ENCODE data around the gene PRKG1. TPM values are rescaled to one million over a fixed set of nuclear protein-coding genes. Genes with fewer than 3 reads are reported as not detected.

The PRKG1 gene
- total and polyA plus RNA-seq, 2 donors (not counting 1 experiment from before 2014, with no cell fraction given), result 45.8 to 71.8 TPM

DNA sequence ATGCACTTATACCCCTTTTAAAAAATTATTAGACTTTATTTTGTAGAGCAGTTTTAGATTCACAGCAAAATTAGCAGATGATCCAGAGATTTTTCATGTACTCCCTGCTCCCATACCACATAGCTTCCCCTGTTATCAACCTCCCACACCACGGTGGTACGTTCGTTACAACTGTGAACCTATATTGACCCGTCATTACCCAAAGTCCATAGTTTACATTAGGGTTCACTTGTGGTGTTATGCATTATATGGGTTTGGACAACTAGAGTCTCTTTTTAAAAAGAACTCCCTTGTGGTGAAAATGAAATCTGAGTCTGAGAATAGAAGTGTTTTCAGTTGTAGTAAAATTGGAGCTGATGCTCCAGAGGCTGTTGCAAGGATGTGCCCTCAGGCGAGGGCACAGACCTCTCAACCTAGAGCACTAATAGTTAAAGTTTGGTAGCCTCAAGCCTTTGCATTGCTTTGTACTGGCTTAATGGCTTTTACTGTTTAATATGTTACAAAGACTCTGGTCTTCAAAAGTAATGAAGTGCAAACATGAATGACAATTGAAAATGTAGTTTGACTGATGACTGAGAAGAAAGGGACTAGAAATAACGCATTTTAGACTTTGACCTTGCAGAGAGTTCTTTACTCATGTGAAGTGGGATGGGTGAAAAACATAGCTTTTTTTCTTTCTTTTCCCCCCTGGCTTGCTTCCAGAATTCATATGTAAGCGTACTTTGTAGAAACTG lies 655.7 kb downstream of the PRKG1 start:
- peak in 1 of 2 donors; percentile 19 for DNase-seq (ENCODE audit: low read depth in 2 of 2)
- Histone ChIP-seq H3K4me1 (ENCODE audit: control insufficient read depth, extremely low read depth, insufficient read depth, low read length) (no peaks in the 10 kb centered on the region), H4K20me1 (ENCODE audit: control insufficient read depth, extremely low read depth, insufficient read depth, low read length) (no peaks in the 10 kb centered on the region)

GRCh38 chr10:51733057-51733456 lies 658.8 kb downstream of the PRKG1 start:
- H3K79me2 ChIP-seq (ENCODE audit: control insufficient read depth, insufficient read depth, low read length), result no peaks in the 10 kb centered on the region
- no peak overlapping the region for H3K27ac ChIP-seq (ENCODE audit: insufficient read depth, low read length)
- no peak overlapping the region for H3K4me3 ChIP-seq (replicated peaks in 1 of 4; ENCODE audit: control extremely low read depth in 1 of 4, insufficient read depth in 1 of 4, low read depth in 3 of 4, low read length in 4 of 4)
- no peak overlapping the region for H3K9ac ChIP-seq (ENCODE audit: insufficient read depth, low read length)
- H4K20me1 ChIP-seq (ENCODE audit: control insufficient read depth, extremely low read depth, insufficient read depth, low read length), result no peaks in the 10 kb centered on the region
- no peaks in the 10 kb centered on the region for H3K9me3 ChIP-seq (ENCODE audit: control insufficient read depth, insufficient read depth, low read depth, low read length)
- DNase-seq (ENCODE audit: low read depth in 2 of 2), result peak; percentile 13 to 58
- H3K27me3 ChIP-seq (ENCODE audit: control insufficient read depth, insufficient read depth, low read length), result no peaks in the 10 kb centered on the region
- no peak overlapping the region for H2AFZ ChIP-seq (ENCODE audit: low read length)
- H3K4me2 ChIP-seq (ENCODE audit: extremely low read depth, insufficient read depth, low read length), result no peak overlapping the region
- no peaks in the 10 kb centered on the region for H3K4me1 ChIP-seq (ENCODE audit: control insufficient read depth, extremely low read depth, insufficient read depth, low read length)
- TF ChIP-seq EZH2 (IDR thresholded peaks at IDR 0.05; ENCODE audit: low read length, missing control alignments) (no peak), CTCF (conservative IDR thresholded peaks at IDR 0.05 in 1 of 2, IDR thresholded peaks at IDR 0.05 in 1 of 2; ENCODE audit: low read depth in 1 of 2, low read length in 2 of 2) (no peak)
- no peaks in the 10 kb centered on the region for H3K36me3 ChIP-seq (ENCODE audit: control insufficient read depth, insufficient read depth, low read length)

More for the DNA sequence above, 655.7 kb downstream of the PRKG1 start:
- Histone ChIP-seq H3K9ac (ENCODE audit: insufficient read depth, low read length) (no peak overlapping the region), H2AFZ (ENCODE audit: low read length) (no peak overlapping the region), H3K4me3 (replicated peaks in 1 of 4; ENCODE audit: control extremely low read depth in 1 of 4, insufficient read depth in 1 of 4, low read depth in 3 of 4, low read length in 4 of 4) (no peak overlapping the region), H3K4me2 (ENCODE audit: extremely low read depth, insufficient read depth, low read length) (no peak overlapping the region), H3K36me3 (ENCODE audit: control insufficient read depth, insufficient read depth, low read length) (no peaks in the 10 kb centered on the region), H3K79me2 (ENCODE audit: control insufficient read depth, insufficient read depth, low read length) (no peaks in the 10 kb centered on the region), H3K9me3 (ENCODE audit: control insufficient read depth, insufficient read depth, low read depth, low read length) (no peaks in the 10 kb centered on the region), H3K27ac (ENCODE audit: insufficient read depth, low read length) (no peak overlapping the region), H3K27me3 (ENCODE audit: control insufficient read depth, insufficient read depth, low read length) (no peaks in the 10 kb centered on the region)
- no peak for TF ChIP-seq CTCF (conservative IDR thresholded peaks at IDR 0.05 in 1 of 2, IDR thresholded peaks at IDR 0.05 in 1 of 2; ENCODE audit: low read depth in 1 of 2, low read length in 2 of 2)
- TF ChIP-seq EZH2 (IDR thresholded peaks at IDR 0.05; ENCODE audit: low read length, missing control alignments), result no peak

DNA sequence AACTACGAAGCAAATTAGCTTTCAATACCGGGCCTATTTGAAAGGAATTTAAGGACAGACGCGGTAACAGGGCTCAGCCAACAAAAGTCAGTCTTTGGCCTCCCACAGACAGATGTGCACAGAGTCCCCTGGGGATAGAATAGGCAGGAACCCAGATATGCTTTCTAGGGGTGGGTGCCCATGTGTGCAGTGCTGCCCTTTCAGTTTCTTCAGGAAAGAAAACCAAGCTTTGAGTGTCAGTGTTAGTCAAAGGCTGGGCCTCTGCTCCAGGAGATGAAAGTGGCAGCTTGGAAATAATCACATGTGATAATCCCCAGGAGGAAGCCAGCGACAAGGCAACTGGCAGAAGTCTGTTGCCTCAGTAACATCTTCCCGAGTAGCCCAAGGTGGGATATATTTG lies 668.9 kb downstream of the PRKG1 start:
- Histone ChIP-seq H3K36me3 (ENCODE audit: control insufficient read depth, insufficient read depth, low read length) (no peaks in the 10 kb centered on the region), H3K9ac (ENCODE audit: insufficient read depth, low read length) (no peak overlapping the region), H3K4me2 (ENCODE audit: extremely low read depth, insufficient read depth, low read length) (no peak overlapping the region), H4K20me1 (ENCODE audit: control insufficient read depth, extremely low read depth, insufficient read depth, low read length) (no peaks in the 10 kb centered on the region), H2AFZ (ENCODE audit: low read length) (no peak overlapping the region), H3K27me3 (ENCODE audit: control insufficient read depth, insufficient read depth, low read length) (no peaks in the 10 kb centered on the region), H3K27ac (ENCODE audit: insufficient read depth, low read length) (no peak overlapping the region), H3K4me1 (ENCODE audit: control insufficient read depth, extremely low read depth, insufficient read depth, low read length) (no peaks in the 10 kb centered on the region), H3K9me3 (ENCODE audit: control insufficient read depth, insufficient read depth, low read depth, low read length) (no peaks in the 10 kb centered on the region), H3K4me3 (replicated peaks in 1 of 4; ENCODE audit: control extremely low read depth in 1 of 4, insufficient read depth in 1 of 4, low read depth in 3 of 4, low read length in 4 of 4) (no peak overlapping the region), H3K79me2 (ENCODE audit: control insufficient read depth, insufficient read depth, low read length) (no peaks in the 10 kb centered on the region)
- no peak for DNase-seq (ENCODE audit: low read depth in 2 of 2)
- no peak for TF ChIP-seq EZH2 (IDR thresholded peaks at IDR 0.05; ENCODE audit: low read length, missing control alignments)
- TF ChIP-seq CTCF (conservative IDR thresholded peaks at IDR 0.05 in 1 of 2, IDR thresholded peaks at IDR 0.05 in 1 of 2; ENCODE audit: low read depth in 1 of 2, low read length in 2 of 2), result no peak
